ENCODE results near the gene MYLK2.
A peak's percentile ranks its signal among the peaks of the same experiment; 100 is the strongest.

The MYLK2 gene

GRCh38 chr20:31879143-31879987, 60.2 kb downstream of the MYLK2 start:
- DNase-seq: peak; percentile 86

GRCh38 chr20:31881945-31882344, 62.8 kb downstream of the MYLK2 start:
- no peak for DNase-seq

- DNase-seq: no peak
Measured at GRCh38 chr20:31883829-31884228, 64.7 kb downstream of the MYLK2 start.
